MM.1S (cell line): ENCODE data around the gene ZSCAN23.

Experiments used
- EZH2 ChIP-seq: fragments of 300-600 bp; sonication (generic); optimal IDR thresholded peaks from 2 replicates; pipeline ENCODE3; 2017; ENCODE audit warnings: low read depth, mild to moderate bottlenecking, antibody characterized with exemption, low read length, mixed read lengths
- EZH2phosphoT487 ChIP-seq: fragments of 300-600 bp; sonication (generic); IDR thresholded peaks from 2 replicates; pipeline ENCODE4 v1.6.1; 2018; ENCODE audit warnings: antibody characterized with exemption, low read length
- TF ChIP-seq, protein P1 (sequence below): fragments of 300-600 bp; sonication (generic); IDR thresholded peaks from 2 replicates; pipeline ENCODE4 v1.5.1; 2016; ENCODE audit warnings: antibody characterized with exemption, low read length, mixed read lengths

DNA sequence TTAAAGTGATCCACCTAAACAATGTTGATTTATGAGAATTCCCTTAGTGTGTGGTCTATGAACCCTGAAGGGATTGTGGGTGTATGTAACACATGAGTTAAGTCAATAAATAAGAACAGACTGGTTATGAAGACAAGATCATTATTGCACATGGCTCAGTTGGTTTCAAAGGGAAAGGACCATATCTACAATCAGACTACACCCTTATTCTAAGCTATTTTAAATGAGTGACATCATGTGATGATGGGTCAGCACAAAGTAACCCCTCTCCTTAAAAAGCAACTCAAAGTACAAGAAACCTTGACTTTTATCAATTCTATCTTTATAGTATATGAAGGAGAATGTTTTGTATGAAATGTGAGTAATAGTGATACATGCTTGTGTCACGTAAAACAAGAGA, 15.3 kb upstream of the ZSCAN23 start:
- TF ChIP-seq EZH2 = no peak
- TF ChIP-seq, protein P1, sequence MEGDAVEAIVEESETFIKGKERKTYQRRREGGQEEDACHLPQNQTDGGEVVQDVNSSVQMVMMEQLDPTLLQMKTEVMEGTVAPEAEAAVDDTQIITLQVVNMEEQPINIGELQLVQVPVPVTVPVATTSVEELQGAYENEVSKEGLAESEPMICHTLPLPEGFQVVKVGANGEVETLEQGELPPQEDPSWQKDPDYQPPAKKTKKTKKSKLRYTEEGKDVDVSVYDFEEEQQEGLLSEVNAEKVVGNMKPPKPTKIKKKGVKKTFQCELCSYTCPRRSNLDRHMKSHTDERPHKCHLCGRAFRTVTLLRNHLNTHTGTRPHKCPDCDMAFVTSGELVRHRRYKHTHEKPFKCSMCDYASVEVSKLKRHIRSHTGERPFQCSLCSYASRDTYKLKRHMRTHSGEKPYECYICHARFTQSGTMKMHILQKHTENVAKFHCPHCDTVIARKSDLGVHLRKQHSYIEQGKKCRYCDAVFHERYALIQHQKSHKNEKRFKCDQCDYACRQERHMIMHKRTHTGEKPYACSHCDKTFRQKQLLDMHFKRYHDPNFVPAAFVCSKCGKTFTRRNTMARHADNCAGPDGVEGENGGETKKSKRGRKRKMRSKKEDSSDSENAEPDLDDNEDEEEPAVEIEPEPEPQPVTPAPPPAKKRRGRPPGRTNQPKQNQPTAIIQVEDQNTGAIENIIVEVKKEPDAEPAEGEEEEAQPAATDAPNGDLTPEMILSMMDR = no peak
- TF ChIP-seq EZH2phosphoT487 = no peak
